ENCODE measurements around the gene AHI1. TPM values are rescaled to one million over a fixed set of nuclear protein-coding genes. Genes with fewer than 3 reads are reported as not detected.

AHI1 gene
- total RNA-seq, 1 donor from 2014 or later, result 38.3 TPM

DNA sequence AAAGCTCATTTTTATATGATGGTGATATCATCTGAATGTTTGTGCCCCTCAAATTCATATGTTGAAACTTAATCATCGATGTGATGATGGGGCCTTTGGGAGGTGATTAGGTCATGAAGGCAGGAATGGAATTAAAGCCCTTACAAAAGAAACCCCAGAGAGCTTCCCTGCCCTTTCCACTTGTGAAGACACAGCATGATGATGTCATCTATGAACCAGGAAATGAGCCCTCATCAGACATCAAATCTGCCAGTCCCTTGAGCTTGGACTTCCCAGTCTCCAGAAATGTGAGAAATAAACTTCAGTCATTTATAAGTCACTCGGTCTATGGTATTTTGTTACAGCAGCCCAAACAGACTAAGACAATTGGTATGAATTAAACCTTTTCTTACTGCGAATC, 163.4 kb downstream of the AHI1 start:
- DNase-seq (ENCODE audit: low spot score, unreplicated experiment), result no peak
- H3K9me3 Mint-ChIP-seq (ENCODE audit: low read depth), result peaks cover 5% of the 10 kb centered on the region
- peaks cover 7% of the 10 kb centered on the region for H3K36me3 Mint-ChIP-seq (ENCODE audit: insufficient read depth)
- no peaks in the 10 kb centered on the region for H3K4me1 Mint-ChIP-seq (ENCODE audit: low read depth)
- H3K27ac Mint-ChIP-seq, result no peak overlapping the region
- H3K4me3 Mint-ChIP-seq (ENCODE audit: low read depth), result no peak overlapping the region
- no peaks in the 10 kb centered on the region for H3K27me3 Mint-ChIP-seq
- TF ChIP-seq CTCF (IDR thresholded peaks at IDR 0.05; ENCODE audit: unreplicated experiment), result no peak

DNA sequence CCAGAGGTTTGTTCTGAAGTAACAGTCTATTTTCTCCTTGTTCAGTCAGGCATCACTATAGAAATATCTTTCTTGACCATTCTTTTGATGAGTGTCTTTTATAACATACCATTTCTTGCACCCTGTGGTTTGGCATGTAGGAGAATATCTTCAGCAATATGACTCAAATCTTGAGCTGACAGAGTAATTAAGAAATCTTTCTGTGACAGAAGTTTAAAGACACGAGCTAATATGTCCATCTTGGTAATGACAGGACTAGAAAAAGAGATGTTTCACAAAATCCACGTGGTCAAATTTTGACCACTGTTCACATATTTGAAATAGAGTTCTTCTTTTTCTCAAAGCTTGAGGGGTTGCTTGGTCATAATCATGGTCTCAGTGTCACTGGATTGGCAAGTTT, 166.5 kb downstream of the AHI1 start:
- no peak for TF ChIP-seq CTCF (IDR thresholded peaks at IDR 0.05; ENCODE audit: unreplicated experiment)
- no peak overlapping the region for H3K27ac Mint-ChIP-seq
- H3K4me3 Mint-ChIP-seq (ENCODE audit: low read depth), result no peak overlapping the region
- no peaks in the 10 kb centered on the region for H3K4me1 Mint-ChIP-seq (ENCODE audit: low read depth)
- DNase-seq (ENCODE audit: low spot score, unreplicated experiment), result no peak
- peaks cover 9% of the 10 kb centered on the region for H3K36me3 Mint-ChIP-seq (ENCODE audit: insufficient read depth)
- peaks cover 5% of the 10 kb centered on the region for H3K9me3 Mint-ChIP-seq (ENCODE audit: low read depth)
- no peaks in the 10 kb centered on the region for H3K27me3 Mint-ChIP-seq

DNA sequence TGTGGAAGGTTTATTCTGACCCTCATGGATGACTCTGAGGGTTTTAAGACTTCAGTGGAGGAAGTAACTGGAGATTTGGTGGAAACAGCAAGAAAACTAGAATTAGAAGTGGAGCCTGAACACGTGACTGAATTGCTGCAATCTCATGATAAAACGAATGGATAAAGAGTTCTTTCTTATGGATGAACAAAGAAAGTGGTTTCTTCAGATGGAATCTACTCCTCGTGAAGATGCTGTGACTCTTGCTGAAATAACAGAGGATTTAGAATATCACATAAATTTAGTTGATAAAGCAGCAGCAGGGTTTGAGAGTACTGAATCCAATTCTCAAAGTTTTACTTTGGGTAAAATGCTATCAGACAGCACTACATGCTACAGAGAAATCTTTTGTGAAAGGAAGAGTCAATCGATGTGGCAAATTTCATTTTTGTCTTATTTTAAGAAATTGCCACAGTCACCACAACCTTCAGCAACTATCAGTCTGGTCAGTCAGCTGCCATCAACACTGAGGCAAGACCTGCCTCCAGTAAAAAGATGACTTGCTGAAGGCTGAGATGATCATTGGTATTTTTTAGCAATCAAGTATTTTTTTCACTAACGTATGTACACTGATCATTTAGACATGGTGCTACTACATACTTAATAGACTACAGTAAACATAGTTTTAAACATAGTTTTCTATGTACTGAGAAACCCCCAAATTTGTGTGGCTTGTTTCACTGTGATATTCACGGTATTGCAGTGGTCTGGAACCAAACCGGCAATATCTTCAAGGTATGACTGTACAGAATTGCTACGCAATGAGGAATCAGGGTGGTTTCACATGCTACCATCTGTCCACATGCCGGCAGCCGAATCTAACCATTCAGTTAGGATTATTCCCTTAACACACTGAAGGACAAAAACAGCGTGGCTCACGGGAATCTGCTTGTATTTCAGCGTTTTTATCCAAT, 167.4 kb downstream of the AHI1 start:
- Mint-ChIP-seq H3K27ac (no peak overlapping the region), H3K27me3 (no peaks in the 10 kb centered on the region), H3K36me3 (ENCODE audit: insufficient read depth) (peaks cover 9% of the 10 kb centered on the region), H3K4me1 (ENCODE audit: low read depth) (no peaks in the 10 kb centered on the region), H3K4me3 (ENCODE audit: low read depth) (no peak overlapping the region), H3K9me3 (ENCODE audit: low read depth) (peaks cover 5% of the 10 kb centered on the region)
- DNase-seq (ENCODE audit: low spot score, unreplicated experiment), result no peak
- no peak for TF ChIP-seq CTCF (IDR thresholded peaks at IDR 0.05; ENCODE audit: unreplicated experiment)

DNA sequence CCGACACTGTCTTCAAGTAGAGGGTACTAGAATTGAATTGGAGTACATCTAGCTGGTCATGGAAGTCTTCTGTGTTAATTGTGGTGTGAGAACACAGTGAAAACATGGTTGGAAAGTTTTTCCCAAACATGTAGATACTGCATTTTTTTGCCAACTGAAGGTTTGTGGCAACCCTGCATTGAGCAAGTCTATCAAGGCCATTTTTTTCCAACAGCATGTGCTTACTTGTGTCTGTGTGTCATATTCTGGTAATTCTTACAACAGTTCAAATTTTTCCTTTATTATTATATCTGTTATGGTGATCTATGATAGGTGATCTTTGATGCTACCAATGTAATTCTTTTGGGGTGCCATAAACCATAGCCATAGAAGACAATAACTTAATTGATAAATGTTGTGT, 169.4 kb downstream of the AHI1 start:
- Mint-ChIP-seq H3K9me3 (ENCODE audit: low read depth) (peaks cover 5% of the 10 kb centered on the region), H3K36me3 (ENCODE audit: insufficient read depth) (peaks cover 9% of the 10 kb centered on the region), H3K27ac (no peak overlapping the region), H3K4me3 (ENCODE audit: low read depth) (no peak overlapping the region), H3K4me1 (ENCODE audit: low read depth) (peaks cover 2% of the 10 kb centered on the region), H3K27me3 (no peaks in the 10 kb centered on the region)
- TF ChIP-seq CTCF (IDR thresholded peaks at IDR 0.05; ENCODE audit: unreplicated experiment), result no peak
- DNase-seq (ENCODE audit: low spot score, unreplicated experiment), result no peak

GRCh38 chr6:135325624-135326424, 171.7 kb downstream of the AHI1 start:
- Mint-ChIP-seq H3K27ac (no peak overlapping the region), H3K4me1 (ENCODE audit: low read depth) (peaks cover 9% of the 10 kb centered on the region), H3K9me3 (ENCODE audit: low read depth) (peaks cover 5% of the 10 kb centered on the region), H3K4me3 (ENCODE audit: low read depth) (no peak overlapping the region), H3K36me3 (ENCODE audit: insufficient read depth) (peaks cover 10% of the 10 kb centered on the region), H3K27me3 (no peaks in the 10 kb centered on the region)
- DNase-seq (ENCODE audit: low spot score, unreplicated experiment), result no peak
- no peak for TF ChIP-seq CTCF (IDR thresholded peaks at IDR 0.05; ENCODE audit: unreplicated experiment)
